ENCODE measurements around the gene FAM13A.
A peak's percentile ranks its signal among the peaks of the same experiment; 100 is the strongest.

Gene FAM13A

GRCh38 chr4:88702782-88703181, 354.2 kb downstream of the FAM13A start:
- no peak overlapping the region for H3K4me3 ChIP-seq (ENCODE audit: low read depth, low read length)
- DNase-seq (ENCODE audit: low read depth), result no peak
- TF ChIP-seq CTCF (IDR thresholded peaks at IDR 0.05; ENCODE audit: low read depth, low read length) (no peak), MAX (IDR thresholded peaks at IDR 0.05; ENCODE audit: low read depth, low read length) (no peak), MYC (IDR thresholded peaks at IDR 0.05; ENCODE audit: low read depth, low read length) (no peak), POLR2A (IDR thresholded peaks at IDR 0.05; ENCODE audit: extremely low read depth, insufficient read length) (no peak)

GRCh38 chr4:88698519-88698918, 358.5 kb downstream of the FAM13A start:
- TF ChIP-seq MYC (IDR thresholded peaks at IDR 0.05; ENCODE audit: low read depth, low read length) (no peak), CTCF (IDR thresholded peaks at IDR 0.05; ENCODE audit: low read depth, low read length) (no peak), POLR2A (IDR thresholded peaks at IDR 0.05; ENCODE audit: extremely low read depth, insufficient read length) (no peak), MAX (IDR thresholded peaks at IDR 0.05; ENCODE audit: low read depth, low read length) (no peak)
- DNase-seq (ENCODE audit: low read depth), result no peak
- no peak overlapping the region for H3K4me3 ChIP-seq (ENCODE audit: low read depth, low read length)

GRCh38 chr4:88697588-88698329, 359.2 kb downstream of the FAM13A start, which contains the start of gene NAP1L5:
Gene NAP1L5, minus strand, starts transcription at chr4:88697829. Its CDS starts 75 bp downstream, at chr4:88697754.
- peak within 1 kb of the TSS; percentile 51 for H3K4me3 ChIP-seq (ENCODE audit: low read depth, low read length)
- peak; percentile 55 for DNase-seq (ENCODE audit: low read depth)
- no peak for TF ChIP-seq POLR2A (IDR thresholded peaks at IDR 0.05; ENCODE audit: extremely low read depth, insufficient read length)
- TF ChIP-seq MYC (IDR thresholded peaks at IDR 0.05; ENCODE audit: low read depth, low read length), result no peak
- no peak for TF ChIP-seq CTCF (IDR thresholded peaks at IDR 0.05; ENCODE audit: low read depth, low read length)
- no peak for TF ChIP-seq MAX (IDR thresholded peaks at IDR 0.05; ENCODE audit: low read depth, low read length)

GRCh38 chr4:88697141-88697540, 359.8 kb downstream of the FAM13A start:
- DNase-seq (ENCODE audit: low read depth), result peak; percentile 4
- H3K4me3 ChIP-seq (ENCODE audit: low read depth, low read length), result peak overlapping the region; percentile 51
- TF ChIP-seq MYC (IDR thresholded peaks at IDR 0.05; ENCODE audit: low read depth, low read length) (no peak), CTCF (IDR thresholded peaks at IDR 0.05; ENCODE audit: low read depth, low read length) (no peak), MAX (IDR thresholded peaks at IDR 0.05; ENCODE audit: low read depth, low read length) (no peak), POLR2A (IDR thresholded peaks at IDR 0.05; ENCODE audit: extremely low read depth, insufficient read length) (no peak)

GRCh38 chr4:88696630-88697029, 360.4 kb downstream of the FAM13A start:
- no peak for DNase-seq (ENCODE audit: low read depth)
- no peak for TF ChIP-seq POLR2A (IDR thresholded peaks at IDR 0.05; ENCODE audit: extremely low read depth, insufficient read length)
- no peak for TF ChIP-seq MAX (IDR thresholded peaks at IDR 0.05; ENCODE audit: low read depth, low read length)
- no peak for TF ChIP-seq MYC (IDR thresholded peaks at IDR 0.05; ENCODE audit: low read depth, low read length)
- no peak for TF ChIP-seq CTCF (IDR thresholded peaks at IDR 0.05; ENCODE audit: low read depth, low read length)
- no peak overlapping the region for H3K4me3 ChIP-seq (ENCODE audit: low read depth, low read length)
